Neural progenitor cell (in vitro differentiated cells): Measurements from ENCODE around the gene ANO4.

ENCODE experiments used
- CTCF ChIP-seq: fragments of 200-600 bp; sonication (generic); IDR thresholded peaks from 2 replicates; pipeline ENCODE4 v1.5.1; 2017; ENCODE audit warnings: antibody characterized with exemption, mild to moderate bottlenecking
- EZH2 ChIP-seq: fragments of 200-600 bp; sonication (generic); IDR thresholded peaks from 2 replicates; pipeline ENCODE4 v1.6.1; 2017; ENCODE audit warnings: antibody characterized with exemption, mild to moderate bottlenecking, moderate library complexity
- EZH2phosphoT487 ChIP-seq: fragments of 200-600 bp; sonication (generic); IDR thresholded peaks from 2 replicates; pipeline ENCODE4 v1.6.1; 2017; ENCODE audit warnings: antibody characterized with exemption

GRCh38 chr12:101044512-101045059 is 250.0 kb downstream of the ANO4 start:
- no peak for TF ChIP-seq EZH2
- no peak for TF ChIP-seq CTCF
- no peak for TF ChIP-seq EZH2phosphoT487
